Testis (tissue), 2 donors: ENCODE measurements around the gene NACA2.

Experiments used
- CTCF ChIP-seq, 3 experiments: fragments of 450-650 bp in 2 of 3; fragments of 200-600 bp in 1 of 3; sonication (generic) in 1 of 3; IDR thresholded peaks; one replicate each; pipeline ENCODE4 v1.5.1; 2016 to 2019; ENCODE audit warnings: antibody characterized with exemption in 3 of 3, mild to moderate bottlenecking in 2 of 3, moderate library complexity in 1 of 3
- POLR2A ChIP-seq: fragments of 450-650 bp; IDR thresholded peaks from one replicate; pipeline ENCODE4 v1.6.1; 2017; ENCODE audit warnings: antibody characterized with exemption, mild to moderate bottlenecking, moderate library complexity

- TF ChIP-seq CTCF (IDR thresholded peaks at IDR 0.05) = no peak
- no peak for TF ChIP-seq POLR2A
Measured at GRCh38 chr17:61561354-61561753, 29.7 kb downstream of the NACA2 start.
